GM21515 (cell line): ENCODE results near the gene NOXA1.

ENCODE experiments used
- ATAC-seq: cut with Tn5 transposase; IDR thresholded peaks from one replicate; pipeline ENCODE4 v1.9.1; 2021; ENCODE audit not compliant: unreplicated experiment

The NOXA1 gene

GRCh38 chr9:137423514-137424291 is 510 bp downstream of the NOXA1 start:
- no peak for ATAC-seq

DNA sequence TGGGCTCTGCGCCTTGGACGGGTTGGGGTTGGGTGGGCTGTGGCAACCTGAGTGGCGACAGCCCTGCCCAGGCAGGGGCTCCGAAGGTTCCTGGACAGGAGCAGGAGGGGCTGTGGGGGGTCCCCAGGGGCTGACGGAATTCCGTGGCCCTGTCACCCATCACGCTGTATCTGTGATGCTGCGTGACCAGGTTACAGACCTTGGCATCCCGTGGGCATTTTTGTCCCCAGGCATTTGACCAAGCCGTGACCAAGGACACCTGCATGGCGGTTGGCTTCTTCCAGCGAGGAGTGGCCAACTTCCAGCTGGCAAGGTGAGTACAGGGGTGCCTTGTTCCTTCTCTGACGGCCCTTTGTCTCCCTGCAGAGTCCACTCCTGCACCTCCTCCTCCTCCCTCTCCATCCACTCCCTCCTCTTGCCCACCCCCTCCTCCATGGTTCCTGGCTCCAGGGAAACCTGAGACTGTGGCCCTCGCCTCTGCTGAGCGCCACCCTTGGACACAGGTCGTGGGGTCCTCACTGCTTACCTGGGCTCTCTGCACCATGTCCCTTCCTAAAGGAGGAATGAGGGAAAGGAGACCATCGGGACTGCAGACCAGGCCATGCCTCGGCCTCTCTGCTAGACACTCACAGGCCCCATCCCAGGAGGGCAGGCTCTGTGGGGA is 3.0 kb downstream of the NOXA1 start:
- ATAC-seq = no peak

DNA sequence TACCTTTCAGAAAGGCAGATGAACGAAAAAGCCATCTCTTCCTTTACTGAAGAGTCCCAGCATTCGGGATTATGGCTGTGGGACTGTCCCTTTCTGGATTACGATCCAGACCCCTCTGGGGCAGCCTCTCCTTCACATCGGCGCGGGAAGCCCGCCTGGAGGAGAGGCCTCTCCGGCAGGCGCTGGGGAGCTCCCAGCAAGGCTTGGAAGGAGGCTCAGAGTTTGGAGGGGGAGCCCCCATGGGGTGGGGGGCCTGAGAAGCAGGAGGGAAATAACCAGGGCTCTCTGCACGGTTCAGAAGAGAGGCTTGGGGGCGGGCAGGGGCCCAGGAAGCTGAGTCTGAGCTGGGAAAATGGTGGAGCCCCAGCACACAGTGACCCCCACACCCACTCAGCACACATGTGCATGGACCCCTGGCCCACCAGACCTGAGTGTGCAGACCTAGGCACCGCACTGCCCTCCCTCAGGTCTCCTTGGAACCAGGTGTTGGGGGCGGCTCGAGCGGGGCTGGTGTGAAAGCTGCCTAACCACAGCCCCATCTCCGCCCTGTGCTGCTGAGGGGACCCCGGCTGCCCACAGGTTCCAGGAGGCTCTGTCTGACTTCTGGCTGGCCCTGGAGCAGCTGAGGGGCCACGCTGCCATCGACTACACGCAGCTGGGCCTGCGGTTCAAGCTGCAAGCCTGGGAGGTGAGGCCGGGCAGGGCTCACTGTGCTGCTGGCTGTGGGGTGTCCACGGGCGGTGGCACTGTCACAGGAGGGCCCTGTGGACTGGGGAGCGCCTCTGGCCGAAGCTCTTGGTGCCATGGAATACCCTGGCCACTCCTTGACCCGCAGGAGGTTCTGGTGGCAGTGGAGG is 4.5 kb downstream of the NOXA1 start:
- no peak for ATAC-seq

DNA sequence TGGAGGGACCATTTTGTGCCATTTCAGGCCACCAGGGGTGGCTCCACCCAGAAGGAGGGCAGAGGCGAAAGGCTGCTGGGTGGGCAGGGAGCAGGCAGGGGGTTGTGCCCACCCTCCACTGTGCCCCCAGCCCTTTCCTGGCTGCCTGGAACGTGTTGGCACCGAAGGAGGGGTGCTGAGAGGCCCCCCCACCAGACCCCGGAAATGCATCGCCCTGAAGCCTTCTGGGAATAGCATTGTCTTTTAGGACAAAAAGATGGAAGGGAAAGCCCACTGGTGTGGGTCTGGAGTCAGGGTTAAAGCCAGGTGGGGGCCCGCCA is 5.1 kb downstream of the NOXA1 start:
- no peak for ATAC-seq

DNA sequence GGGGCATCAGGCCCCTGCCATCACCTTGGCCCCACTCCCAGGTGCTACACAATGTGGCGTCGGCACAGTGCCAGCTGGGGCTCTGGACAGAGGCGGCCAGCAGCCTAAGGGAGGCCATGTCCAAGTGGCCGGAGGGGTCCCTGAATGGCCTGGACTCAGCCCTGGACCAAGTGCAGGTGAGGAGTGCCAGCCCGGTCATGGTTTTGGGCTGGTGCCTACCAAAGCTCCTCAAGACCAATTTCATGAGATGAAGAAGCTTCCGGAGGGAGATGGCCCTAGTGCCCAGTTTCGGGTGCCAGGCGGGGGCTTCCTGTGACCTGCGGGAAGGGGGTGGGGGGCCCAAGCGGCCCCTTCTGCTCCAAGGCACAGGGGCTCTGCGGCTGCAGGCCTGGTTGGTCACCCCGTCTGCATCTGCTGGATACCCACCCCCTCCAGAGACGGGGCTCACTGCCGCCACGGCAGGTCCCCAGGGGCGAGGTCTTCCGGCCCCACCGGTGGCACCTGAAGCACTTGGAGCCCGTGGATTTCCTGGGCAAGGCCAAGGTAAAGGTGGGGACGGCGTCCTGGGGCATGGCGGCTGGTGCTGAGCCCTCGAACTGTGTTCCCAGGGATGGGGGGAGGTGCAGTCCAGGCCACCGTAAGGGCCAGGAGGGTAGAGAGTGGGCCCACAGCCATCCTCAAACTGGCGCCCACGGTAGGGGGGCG is 5.8 kb downstream of the NOXA1 start:
- ATAC-seq = no peak

DNA sequence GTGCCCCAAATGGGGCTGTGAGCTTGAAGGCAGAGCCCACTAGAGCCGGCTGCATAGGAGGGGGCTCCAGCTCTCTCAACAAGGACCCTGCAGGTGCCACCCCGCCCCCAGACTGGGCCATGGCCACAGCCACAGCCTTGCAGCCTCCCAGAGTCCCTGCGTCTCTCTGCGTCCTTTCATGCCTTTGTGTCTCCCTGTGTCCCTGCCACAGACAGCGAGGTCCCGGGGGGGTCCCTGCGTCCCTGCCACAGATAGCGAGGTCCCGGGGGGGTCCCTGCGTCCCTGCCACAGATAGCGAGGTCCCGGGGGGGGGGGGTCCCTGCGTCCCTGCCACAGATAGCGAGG is 6.3 kb downstream of the NOXA1 start:
- ATAC-seq = no peak

GRCh38 chr9:137429974-137430722 is 7.0 kb downstream of the NOXA1 start:
- no peak for ATAC-seq

GRCh38 chr9:137430723-137431415 is 7.7 kb downstream of the NOXA1 start:
- no peak for ATAC-seq

- ATAC-seq = no peak
These were observed 8.3 kb downstream of the NOXA1 start for GRCh38 chr9:137431416-137431931.

GRCh38 chr9:137432687-137433348 is 9.6 kb downstream of the NOXA1 start:
- ATAC-seq = no peak

- ATAC-seq = no peak
These were observed 10.2 kb downstream of the NOXA1 start for GRCh38 chr9:137433349-137433915.

DNA sequence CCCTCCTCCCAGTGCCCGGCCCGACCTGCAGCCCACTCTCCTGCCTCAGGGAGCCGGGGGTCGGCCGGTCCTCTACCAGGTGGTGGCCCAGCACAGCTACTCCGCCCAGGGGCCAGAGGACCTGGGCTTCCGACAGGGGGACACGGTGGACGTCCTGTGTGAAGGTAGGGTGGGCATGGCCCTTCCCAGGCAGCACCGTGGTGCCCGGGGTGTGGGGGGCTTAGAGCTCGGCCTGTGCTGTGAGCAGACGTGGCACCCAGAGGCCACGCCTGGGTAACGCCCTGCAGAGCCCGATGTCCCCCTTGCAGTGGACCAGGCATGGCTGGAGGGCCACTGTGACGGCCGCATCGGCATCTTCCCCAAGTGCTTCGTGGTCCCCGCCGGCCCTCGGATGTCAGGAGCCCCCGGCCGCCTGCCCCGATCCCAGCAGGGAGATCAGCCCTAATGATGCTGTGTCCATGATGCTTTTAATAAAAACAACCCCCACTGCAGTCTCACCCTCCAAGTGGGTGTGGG is 10.8 kb downstream of the NOXA1 start:
- ATAC-seq = no peak

- no peak for ATAC-seq
These were observed 11.5 kb downstream of the NOXA1 start for GRCh38 chr9:137434498-137435380.

DNA sequence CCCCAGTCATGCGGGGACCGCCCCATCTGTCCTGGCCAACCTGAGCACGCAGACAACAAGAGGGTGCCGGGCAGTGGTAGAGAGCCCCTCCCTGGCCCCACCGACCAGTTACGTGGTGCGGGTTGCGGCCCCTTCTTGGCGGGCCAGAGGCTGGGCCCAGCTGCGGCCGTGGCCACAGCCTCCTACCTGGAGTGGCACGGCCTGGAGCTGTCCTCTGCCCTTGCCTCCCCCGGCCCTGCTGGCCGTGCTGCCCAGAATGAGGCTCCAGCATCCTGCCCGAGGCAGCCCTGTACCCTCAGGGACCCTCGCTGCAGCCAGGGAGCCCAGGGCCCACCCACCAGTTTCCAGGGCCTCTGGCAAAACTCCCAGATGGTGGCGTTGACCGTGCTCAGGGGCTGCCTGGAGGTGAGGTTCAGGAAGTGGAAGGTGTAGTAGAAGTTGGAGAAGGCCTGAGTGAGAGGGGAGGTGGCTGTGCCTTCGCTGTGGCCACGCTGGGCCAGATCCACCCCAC is 12.2 kb downstream of the NOXA1 start:
- no peak for ATAC-seq

DNA sequence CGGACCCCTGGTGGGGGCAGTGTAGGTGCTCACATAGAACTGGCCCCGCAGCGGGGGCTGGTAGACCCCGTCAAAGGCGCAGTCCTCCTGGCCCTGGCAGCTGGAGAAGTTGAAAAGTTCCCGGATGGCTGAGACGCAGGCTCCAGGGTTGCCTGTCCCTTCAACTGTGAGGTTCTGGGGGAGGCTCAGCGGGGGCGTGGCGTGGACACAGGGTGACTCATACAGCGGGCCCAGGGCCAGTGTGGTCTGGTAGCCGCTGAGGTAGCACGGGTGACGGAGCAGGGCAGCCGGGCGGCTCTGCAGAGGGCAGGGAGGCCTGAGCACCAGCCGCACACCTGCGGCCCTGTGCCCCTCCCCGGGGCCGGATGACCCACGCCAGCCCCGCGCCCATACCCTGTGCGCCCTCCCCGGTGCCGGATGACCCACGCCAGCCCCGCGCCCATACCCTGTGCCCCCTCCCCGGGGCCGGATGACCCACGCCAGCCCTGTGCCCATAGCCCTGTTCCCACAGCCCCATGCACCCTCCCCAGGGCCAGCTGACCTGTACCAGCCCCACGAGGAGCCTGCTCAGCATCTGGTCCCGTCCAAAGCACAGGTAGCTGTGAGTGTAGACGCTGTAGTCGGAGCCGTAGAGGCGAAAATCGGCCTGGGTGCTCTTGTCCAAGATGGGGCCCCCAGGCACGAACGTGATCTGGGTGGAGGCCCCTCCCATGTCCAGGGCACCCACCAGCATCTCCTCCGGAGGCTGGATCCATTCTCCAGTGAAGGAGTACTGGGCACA is 13.0 kb downstream of the NOXA1 start:
- no peak for ATAC-seq

DNA sequence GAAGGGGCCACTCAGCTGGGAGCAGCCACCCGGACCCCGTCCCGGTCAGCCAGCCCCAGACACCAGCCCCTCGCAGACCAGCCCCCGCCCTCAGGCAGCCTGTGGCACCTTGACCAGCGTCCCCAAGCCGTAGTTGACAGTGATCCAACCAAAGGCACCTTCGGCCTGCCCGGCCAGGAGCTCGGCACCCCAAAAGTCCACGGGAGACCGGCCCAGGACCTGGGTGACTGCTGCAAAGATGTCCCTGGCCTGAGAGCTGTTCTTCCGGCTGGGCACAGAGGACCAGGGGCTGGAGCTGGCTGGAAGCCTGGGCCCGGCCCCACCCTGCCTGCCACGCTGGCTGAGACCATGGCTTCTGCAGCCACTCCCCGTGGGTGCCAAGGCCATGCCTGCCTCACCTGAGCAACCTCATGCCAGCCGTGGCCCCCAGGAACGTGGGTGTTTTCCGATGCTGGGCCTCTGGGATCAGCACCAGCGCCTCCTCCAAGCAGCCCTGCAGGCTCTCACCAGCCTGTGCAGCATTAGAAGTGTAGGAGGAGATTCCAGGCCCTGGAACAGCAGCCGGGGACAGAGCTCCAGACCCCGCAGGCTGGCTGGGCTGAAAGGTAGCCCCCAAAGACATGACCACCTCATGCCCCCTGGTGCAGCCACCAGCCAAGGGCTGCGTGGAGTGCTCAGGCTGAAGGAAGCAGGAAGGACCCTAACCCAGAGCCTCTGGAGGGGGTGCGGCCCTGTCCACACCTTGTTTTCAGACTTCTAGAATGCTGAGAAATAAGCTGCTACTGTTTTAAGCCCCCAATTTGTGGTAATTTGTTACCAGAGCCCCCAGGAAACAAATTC is 13.8 kb downstream of the NOXA1 start:
- no peak for ATAC-seq
